NB4 (cell line): ENCODE data around the gene SYS1.
A peak's percentile ranks its signal among the peaks of the same experiment; 100 is the strongest.

ENCODE experiments used
- CTCF ChIP-seq: IDR thresholded peaks from one replicate; pipeline ENCODE4 v1.5.1; 2012; ENCODE audit warnings: low read depth, low read length
- MAX ChIP-seq: IDR thresholded peaks from 2 replicates; pipeline ENCODE4 v1.6.1; 2011; ENCODE audit warnings: low read depth, low read length
- MYC ChIP-seq: IDR thresholded peaks from 2 replicates; pipeline ENCODE4 v1.6.1; 2011; ENCODE audit warnings: low read depth, low read length

- no peak for TF ChIP-seq CTCF
- no peak for TF ChIP-seq MAX
- 0 out of 2 replicates have a peak, but pooled peaks have one; percentile 8 for TF ChIP-seq MYC
Observed at GRCh38 chr20:45347297-45347935, 15.5 kb upstream of the SYS1 start.
